ENCODE results near the gene DAP.

- TF ChIP-seq CTCF (IDR thresholded peaks at IDR 0.05; ENCODE audit: borderline replicate concordance, extremely low read depth, low read length, poor library complexity, severe bottlenecking) (no peak), EZH2 (IDR thresholded peaks at IDR 0.05; ENCODE audit: borderline replicate concordance, low read depth, low read length, severe bottlenecking) (no peak)
Measured at GRCh38 chr5:10719965-10720364, 41.1 kb downstream of the DAP start.
